ENCODE measurements around the gene ARID3A. TPM values are rescaled to one million over a fixed set of nuclear protein-coding genes. Genes with fewer than 3 reads are reported as not detected.

Gene ARID3A
- polyA plus RNA-seq, 12 donors: 7.5 to 100 (median 10.3) TPM

DNA sequence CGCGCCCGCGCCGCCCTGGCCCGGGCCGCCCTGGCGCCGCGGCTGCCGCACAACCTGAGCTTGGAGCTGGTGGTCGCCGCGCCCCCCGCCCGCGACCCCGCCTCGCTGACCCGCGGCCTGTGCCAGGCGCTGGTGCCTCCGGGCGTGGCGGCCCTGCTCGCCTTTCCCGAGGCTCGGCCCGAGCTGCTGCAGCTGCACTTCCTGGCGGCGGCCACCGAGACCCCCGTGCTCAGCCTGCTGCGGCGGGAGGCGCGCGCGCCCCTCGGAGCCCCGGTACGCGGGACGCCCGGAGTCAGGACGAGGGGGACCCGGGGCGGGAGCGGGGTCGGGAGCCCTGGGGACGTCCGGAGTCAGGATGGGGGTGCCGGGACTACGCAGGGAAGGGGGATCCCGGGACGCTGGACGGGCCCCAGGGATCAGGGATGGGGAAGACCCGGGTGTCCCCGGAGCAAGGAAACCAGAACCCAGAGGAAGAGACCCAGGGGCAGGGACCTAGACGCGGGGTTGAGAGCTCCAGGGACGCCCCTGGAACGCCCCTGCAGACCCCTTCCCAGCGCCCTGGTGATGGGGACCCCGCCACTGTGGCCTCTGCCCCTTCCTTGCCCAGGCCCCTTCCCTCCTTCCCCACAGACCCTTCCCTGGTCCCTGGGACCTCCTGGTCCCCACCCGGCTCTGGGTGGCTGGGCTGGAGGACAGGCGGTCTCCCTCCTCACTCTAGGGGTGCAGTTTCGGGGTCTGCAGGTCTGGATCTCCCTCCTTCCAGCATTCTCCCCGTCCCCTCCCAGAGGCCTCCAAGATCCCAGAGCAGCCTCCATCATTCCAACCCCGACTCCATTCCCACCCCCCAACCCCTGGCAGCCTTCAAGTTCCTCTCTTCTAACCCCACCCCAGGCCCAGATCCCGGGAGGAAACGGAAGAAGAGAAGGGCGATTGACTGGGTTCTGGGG lies 75.0 kb downstream of the ARID3A start:
- DNase-seq: no peak

DNA sequence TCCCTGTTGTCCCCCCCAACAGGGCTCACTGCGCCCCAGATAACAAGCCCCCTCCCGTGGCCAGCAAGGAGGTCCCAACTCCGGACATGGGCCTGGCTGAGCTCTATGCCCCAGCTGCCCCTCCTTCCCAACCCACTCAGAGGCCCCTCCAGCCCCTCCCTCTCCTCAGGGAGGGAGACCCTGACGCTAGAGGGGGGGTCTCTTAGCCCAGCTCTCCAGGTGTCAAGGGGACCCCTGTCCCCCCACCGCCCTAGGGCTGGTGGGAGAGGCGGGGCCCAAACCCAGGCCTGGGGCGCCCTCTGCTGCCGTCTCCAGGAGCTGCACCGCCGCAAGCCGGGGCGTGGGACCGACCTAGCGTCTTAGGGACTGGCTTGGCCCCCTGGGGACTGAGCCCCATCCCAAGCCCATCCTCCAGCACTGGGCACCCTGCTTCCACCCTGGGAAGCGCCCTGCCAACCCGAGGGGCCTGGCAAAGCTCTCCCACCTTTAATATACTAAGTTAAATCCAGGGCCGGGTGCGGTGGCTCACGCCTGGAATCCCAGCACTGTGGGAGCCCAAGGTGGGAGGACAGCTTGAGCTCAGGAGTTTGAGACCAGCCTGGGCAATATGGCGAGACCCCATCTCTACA lies 75.8 kb downstream of the ARID3A start:
- no peak for DNase-seq

DNA sequence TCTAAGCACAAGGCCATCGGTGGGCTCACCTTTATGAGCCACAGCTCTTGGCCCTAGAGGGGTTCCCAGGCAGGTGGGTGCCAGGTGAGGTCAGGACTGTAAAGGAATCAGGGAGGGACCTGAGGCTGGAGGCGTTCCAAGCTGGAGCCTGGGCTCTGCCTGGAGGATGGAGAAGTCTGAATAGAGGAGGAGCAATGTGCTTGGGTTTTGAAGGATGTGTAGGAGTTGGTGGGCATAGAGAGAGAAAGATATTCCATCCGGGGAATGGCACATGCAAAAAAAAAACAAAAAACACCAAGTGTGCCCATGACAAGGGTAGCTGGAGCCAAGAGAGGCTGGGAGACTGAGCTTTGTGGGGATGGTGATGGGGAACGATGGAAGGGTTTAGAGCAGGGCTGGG lies 76.8 kb downstream of the ARID3A start:
- DNase-seq: no peak

DNA sequence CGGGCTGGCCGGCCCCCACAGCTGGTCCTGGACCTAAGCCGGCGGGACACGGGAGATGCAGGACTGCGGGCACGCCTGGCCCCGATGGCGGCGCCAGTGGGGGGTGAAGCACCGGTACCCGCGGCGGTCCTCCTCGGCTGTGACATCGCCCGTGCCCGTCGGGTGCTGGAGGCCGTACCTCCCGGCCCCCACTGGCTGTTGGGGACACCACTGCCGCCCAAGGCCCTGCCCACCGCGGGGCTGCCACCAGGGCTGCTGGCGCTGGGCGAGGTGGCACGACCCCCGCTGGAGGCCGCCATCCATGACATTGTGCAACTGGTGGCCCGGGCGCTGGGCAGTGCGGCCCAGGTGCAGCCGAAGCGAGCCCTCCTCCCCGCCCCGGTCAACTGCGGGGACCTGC lies 77.4 kb downstream of the ARID3A start:
- no peak for DNase-seq

DNA sequence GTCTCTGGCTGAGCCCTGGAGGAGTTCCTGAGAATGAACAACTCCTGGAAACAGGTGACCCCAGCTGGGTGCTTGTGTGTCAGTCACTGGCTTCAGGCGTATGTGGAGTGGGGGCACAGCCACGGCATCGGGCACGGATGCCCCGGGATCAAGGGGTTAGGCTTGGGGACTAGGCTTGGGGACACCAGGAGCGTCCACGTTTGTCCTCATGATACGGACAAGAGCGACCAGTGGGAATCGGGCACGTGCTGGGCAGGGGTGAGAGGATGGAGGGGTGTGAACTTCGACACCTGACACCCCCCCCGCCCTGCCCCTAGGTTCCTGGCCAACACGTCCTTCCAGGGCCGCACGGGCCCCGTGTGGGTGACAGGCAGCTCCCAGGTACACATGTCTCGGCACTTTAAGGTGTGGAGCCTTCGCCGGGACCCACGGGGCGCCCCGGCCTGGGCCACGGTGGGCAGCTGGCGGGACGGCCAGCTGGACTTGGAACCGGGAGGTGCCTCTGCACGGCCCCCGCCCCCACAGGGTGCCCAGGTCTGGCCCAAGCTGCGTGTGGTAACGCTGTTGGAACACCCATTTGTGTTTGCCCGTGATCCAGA lies 78.5 kb downstream of the ARID3A start:
- DNase-seq: no peak

DNA sequence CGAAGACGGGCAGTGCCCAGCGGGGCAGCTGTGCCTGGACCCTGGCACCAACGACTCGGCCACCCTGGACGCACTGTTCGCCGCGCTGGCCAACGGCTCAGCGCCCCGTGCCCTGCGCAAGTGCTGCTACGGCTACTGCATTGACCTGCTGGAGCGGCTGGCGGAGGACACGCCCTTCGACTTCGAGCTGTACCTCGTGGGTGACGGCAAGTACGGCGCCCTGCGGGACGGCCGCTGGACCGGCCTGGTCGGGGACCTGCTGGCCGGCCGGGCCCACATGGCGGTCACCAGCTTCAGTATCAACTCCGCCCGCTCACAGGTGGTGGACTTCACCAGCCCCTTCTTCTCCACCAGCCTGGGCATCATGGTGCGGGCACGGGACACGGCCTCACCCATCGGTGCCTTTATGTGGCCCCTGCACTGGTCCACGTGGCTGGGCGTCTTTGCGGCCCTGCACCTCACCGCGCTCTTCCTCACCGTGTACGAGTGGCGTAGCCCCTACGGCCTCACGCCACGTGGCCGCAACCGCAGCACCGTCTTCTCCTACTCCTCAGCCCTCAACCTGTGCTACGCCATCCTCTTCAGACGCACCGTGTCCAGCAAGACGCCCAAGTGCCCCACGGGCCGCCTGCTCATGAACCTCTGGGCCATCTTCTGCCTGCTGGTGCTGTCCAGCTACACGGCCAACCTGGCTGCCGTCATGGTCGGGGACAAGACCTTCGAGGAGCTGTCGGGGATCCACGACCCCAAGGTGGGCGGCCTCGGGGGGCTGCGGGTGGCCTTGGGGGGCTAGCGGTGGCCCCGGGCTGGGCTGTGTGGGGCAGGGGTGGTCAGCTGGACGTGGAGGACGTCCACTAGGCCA lies 79.2 kb downstream of the ARID3A start:
- no peak for DNase-seq

DNA sequence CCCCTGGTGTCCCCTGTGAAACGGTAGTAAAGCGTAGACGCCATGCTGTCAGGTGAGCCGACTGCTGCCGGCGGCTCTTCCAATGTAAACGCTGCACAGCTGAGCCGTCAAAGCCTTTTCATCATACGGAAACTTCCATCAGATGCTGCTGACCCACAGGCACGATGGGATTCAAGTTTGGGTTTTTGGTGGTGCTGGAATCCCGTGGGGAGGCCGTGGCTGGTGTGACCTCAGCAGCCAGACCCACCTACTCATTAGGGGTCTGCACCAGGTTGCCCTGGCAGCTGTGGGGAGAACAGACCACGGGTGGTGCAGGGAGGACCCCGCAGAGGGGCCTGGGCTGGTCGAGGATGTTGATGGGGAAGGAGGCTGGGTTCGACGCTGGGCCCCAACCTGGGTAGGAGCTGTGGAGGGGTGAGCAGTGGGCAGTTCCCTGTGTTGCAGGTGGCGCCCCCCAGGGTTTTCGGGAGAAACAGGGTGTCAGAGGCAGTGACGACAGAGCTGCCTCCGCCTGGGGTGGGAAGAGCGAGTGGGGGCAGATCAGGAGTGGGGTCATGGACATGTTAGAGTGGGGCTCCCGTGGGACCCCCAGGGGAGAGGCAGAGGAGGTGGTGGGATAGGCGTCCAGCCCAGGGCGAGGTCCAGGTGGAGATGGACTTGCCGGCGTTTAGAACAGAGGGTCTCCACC lies 81.0 kb downstream of the ARID3A start:
- no peak for DNase-seq

DNA sequence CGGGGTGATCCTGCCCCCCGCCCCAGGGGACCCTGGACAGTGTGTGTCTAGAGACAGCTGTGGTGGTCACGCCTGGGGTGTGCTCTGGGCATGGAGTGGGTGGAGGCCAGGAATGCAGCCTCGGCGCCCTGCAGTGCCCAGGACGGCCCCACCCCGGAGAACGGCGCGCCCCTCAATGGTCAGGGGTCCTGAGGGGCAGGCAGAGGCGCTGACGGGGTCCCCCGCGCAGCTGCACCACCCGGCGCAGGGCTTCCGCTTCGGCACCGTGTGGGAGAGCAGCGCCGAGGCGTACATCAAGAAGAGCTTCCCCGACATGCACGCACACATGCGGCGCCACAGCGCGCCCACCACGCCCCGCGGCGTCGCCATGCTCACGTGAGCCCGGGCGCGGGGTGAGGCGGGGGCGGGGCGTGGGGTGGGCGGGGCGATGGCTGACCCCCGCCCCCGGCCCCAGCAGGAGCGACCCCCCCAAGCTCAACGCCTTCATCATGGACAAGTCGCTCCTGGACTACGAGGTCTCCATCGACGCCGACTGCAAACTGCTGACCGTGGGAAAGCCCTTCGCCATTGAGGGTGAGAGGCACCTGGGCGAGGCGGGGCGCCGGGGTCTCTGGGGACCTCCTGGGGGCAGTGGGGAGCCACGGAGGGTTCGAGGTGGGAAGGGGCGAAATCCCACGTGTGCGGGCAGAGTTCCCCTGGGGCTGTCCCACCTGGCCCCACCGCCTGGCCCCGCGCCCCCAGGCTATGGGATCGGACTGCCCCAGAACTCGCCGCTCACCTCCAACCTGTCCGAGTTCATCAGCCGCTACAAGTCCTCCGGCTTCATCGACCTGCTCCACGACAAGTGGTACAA lies 81.8 kb downstream of the ARID3A start:
- no peak for DNase-seq

DNA sequence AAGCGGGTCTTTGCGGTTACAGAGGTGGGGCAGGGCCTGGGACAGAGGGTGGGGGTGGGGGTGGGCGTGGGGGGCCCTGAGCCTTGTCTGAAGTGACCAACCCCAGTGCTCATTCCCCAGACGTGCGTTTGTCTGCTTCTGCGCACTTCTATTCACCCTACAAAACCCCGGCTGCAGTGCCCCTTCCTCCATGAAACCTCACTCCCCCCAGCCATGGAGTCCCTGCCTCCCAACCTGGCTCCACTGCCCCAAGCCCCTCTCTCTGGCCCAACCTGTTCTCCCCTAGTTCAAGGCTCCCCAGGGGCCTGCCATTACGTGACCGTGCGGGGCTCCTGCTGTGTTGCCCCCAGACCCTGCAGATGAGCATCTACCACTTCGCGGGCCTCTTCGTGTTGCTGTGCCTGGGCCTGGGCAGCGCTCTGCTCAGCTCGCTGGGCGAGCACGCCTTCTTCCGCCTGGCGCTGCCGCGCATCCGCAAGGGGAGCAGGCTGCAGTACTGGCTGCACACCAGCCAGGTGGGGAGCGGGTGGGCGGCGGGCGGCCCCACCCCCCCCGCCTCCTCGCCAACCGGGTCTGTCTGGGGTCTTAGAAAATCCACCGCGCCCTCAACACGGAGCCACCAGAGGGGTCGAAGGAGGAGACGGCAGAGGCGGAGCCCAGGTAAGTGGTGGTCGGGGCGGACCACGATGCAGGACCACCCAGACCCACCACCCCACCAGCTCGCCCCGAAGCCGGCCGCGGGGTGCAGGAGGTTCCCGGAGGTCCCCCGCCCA lies 82.6 kb downstream of the ARID3A start:
- no peak for DNase-seq

DNA sequence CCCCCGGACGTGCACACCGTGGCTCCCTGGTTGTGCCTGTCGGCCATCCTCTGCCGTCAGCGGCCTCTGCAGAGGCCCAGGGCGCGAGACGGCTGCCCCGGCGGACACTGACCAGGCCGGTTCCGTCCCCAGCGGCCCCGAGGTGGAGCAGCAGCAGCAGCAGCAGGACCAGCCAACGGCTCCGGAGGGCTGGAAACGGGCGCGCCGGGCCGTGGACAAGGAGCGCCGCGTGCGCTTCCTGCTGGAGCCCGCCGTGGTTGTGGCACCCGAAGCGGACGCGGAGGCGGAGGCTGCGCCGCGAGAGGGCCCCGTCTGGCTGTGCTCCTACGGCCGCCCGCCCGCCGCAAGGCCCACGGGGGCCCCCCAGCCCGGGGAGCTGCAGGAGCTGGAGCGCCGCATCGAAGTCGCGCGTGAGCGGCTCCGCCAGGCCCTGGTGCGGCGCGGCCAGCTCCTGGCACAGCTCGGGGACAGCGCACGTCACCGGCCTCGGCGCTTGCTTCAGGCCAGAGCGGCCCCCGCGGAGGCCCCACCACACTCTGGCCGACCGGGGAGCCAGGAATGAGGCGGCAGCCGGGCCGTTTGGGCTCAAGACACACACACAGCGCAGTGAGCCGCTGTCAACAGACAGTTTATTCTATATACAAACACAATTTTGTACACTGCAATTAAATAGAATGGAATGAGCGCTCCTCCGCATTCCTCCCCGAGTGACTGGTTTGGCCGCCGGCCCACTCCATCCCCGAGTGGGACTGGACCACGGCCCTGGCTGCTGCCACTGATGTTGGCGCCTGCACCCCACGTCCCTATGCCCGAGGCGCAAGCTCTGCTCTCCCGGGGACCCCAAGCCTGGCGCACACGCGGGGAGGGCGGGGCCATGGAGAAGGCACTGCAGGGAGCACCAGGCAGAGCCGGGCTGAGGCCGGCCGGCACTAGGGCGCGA lies 83.5 kb downstream of the ARID3A start:
- DNase-seq: no peak

DNA sequence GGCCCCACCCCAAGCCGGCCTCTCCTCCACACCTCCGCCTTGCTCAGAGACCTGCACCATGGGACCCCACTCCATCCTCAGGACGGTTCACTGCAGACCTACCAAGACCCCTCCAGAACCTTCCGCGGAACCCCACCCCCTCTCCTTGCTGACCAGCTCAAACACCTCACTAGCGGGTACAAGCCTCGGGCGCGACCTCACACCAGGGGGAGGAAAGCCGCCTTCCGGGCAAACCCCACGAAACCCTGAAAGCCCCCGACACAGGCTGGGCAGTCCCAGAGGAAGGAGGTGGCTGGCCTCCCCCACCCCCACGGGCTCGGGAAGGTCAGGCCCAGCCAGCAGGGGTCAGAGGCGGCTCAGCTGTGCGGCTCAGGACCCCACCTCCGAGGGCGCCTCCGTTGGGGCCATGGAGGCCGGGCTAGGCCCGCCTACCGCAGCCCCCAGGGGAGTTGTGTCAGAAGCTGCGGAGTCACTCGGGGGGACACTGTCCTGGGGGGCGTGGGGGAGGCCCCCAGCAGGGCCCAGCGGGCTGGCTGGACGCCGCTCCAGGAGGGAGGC lies 84.2 kb downstream of the ARID3A start:
- DNase-seq: no peak

DNA sequence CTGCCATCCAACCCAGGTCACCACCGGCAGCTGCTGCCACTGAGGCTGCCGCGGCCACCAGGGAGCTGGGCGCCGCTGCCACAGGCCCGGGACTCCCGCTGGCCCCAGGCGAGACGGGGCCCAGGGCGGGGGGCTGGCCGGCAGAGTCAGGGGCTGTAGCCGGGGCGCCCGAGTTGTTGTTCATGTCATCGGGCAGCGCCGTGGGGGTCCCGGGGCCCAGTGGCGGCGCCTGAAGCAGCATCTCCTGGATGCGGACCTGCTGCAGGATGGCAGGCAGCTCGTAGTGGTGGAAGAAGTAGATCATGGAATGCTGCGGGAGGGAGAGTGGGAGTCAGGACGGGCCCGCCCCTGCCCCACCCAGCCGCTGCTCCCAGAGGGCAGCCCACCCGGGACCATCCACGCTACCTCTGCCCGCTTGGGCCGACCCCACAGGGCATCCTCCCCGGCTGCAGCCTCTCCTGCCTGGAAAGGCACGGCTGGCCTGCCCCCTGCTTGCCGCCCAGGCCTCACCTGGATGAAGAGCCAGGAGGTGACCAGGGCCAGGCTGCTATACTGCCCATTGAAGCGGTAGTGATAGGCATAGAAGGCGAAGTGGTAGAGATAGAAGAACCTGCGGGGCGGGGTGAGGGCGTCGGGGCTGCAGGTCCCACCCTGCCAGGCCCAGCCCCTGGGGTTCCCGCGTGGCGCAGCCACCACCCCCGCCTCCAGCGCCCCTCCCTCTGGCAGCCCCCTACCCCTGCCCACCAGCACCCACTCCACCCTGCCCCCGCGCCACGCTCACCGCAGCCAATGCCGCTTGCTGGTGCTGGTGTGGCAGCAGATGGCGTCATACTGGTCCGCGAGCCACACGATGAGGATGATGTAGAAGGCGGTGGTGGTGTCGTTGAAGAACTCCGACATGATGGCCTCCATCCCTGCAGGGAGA lies 85.0 kb downstream of the ARID3A start:
- no peak for DNase-seq

DNA sequence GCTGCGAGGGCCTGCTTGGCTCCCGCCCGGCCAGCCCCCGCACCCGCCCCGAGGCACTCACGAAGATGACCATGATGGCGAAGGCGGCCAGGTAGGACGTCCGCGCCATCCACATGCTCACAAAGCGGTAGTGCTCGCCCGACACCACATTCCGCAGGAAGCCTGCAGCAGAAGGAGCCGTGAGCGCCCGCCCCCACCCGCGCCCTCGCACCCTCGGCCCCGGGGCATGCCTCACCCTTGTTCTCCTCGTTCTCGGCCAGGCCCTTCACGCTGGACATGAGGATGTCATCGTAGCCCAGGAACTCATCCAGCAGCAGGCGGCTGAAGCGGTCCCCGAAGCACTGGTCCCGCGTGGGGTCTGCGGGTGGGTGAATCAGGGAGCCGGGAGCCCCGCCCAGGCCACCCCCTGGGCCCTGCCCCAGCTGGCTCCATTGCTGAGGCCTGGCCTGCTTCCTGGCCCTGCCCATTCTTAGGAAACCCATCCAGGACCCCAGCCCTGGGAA lies 86.0 kb downstream of the ARID3A start:
- DNase-seq: no peak

DNA sequence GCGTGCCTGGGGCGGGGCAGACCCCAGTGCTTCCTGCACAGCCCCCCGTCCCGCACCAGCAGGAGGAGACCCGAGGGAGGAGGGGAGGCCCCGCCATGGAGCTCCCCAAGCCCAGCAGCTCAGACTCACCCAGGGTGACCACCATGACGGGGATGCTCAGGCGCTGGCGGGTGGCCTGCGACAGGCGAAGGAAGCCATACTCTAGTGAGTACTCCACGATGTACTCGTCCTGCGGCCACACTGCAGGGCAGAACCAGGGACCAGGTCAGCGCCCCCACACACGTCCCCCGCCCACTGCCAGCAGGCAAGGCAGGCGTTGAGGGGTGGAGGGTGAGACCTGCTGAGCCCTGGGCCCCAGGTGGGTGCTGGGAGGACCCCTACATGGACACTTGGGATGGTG lies 86.5 kb downstream of the ARID3A start:
- no peak for DNase-seq

DNA sequence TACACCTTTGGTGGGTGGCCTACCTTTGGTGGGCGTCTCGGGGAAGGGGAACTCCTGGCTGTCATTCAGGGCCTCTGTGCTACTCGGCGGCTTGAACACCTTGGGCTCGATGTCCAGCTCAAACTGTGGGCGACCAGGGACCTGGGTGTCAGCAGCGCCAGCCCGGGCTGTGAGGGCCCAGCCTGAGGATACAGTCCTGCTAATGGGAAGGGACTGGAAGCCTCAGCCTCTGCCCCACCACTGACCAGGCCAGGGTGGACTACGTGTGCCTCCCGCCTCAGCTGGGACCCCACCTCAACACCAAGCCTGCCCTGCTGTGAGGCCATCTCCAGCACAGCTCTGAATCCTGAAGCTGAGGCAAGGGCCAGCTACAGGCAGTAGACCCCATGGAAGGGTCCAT lies 87.4 kb downstream of the ARID3A start:
- DNase-seq: no peak

All from muscle of arm (tissue), 12 donors.